ENCODE data around the gene ACADSB.

Gene ACADSB

DNA sequence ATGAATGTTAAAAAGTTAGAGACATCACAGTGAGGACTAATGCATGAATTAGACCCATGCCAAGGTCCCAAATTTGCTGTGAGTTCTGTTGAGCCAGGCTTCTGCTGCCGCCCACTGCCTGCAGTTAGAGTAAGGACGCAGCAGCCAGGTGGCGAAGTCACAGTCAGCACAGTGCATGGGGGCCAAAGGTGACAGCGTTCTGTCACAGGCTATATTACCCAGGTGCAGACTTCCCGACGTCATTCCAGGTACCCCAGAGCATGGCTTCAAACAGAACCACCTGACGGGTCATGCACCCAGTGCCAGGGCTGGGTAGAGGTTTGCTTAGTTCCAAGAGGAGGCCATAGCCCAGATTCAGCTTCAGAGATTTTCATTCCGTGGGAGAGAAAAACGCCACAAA is 93.1 kb downstream of the ACADSB start:
- H3K9ac ChIP-seq (ENCODE audit: low read depth, low read length) = no peak overlapping the region
- peaks cover 3% of the 10 kb centered on the region; the same call in 1 of the 2 replicates for H3K4me1 ChIP-seq (ENCODE audit: control insufficient read depth, insufficient read depth, low read length)
- no peaks in the 10 kb centered on the region for H3K36me3 ChIP-seq (ENCODE audit: control insufficient read depth, insufficient read depth, low read length)
- no peak overlapping the region for H3K27ac ChIP-seq (ENCODE audit: low read depth, low read length)
- H3K9me3 ChIP-seq (ENCODE audit: control insufficient read depth, insufficient read depth, low read length) = no peaks in the 10 kb centered on the region
- no peak overlapping the region for H3K4me3 ChIP-seq (ENCODE audit: low read depth, low read length)
- no peaks in the 10 kb centered on the region for H3K27me3 ChIP-seq (ENCODE audit: control insufficient read depth, insufficient read depth, low read length)

- H3K27ac ChIP-seq (ENCODE audit: low read depth, low read length) = no peak overlapping the region
- H3K27me3 ChIP-seq (ENCODE audit: control insufficient read depth, insufficient read depth, low read length) = no peaks in the 10 kb centered on the region
These were observed 93.9 kb downstream of the ACADSB start for GRCh38 chr10:123102673-123103072.

DNA sequence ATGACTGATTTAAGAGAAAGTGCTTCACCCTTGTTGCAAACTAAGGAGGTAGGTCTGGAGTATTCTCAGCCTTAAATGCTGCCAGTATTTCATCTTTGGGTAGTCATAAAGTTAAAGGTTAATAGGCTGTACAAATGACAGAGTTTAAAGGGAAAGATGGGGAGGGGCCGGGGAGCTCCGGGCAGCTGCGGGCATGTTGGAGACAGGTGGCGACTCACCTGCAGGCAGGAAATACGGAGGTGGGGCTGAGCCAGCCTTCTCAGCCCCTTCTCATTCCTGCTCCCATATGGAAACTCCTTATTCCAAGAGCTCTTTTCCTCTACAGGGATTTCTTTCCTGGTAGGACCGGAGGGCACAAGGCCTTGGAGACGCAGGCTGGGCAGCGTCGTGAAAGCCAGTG is 95.1 kb downstream of the ACADSB start:
- Histone ChIP-seq H3K27me3 (ENCODE audit: control insufficient read depth, insufficient read depth, low read length) (no peaks in the 10 kb centered on the region), H3K4me1 (ENCODE audit: control insufficient read depth, insufficient read depth, low read length) (peaks cover 3% of the 10 kb centered on the region; the same call in 1 of the 2 replicates), H3K4me3 (ENCODE audit: low read depth, low read length) (no peak overlapping the region), H3K36me3 (ENCODE audit: control insufficient read depth, insufficient read depth, low read length) (no peaks in the 10 kb centered on the region), H3K27ac (ENCODE audit: low read depth, low read length) (no peak overlapping the region), H3K9ac (ENCODE audit: low read depth, low read length) (no peak overlapping the region), H3K9me3 (ENCODE audit: control insufficient read depth, insufficient read depth, low read length) (no peaks in the 10 kb centered on the region)

More at GRCh38 chr10:123102673-123103072, 93.9 kb downstream of the ACADSB start:
- Histone ChIP-seq H3K4me1 (ENCODE audit: control insufficient read depth, insufficient read depth, low read length) (peaks cover 3% of the 10 kb centered on the region; the same call in 1 of the 2 replicates), H3K4me3 (ENCODE audit: low read depth, low read length) (no peak overlapping the region), H3K9me3 (ENCODE audit: control insufficient read depth, insufficient read depth, low read length) (no peaks in the 10 kb centered on the region), H3K36me3 (ENCODE audit: control insufficient read depth, insufficient read depth, low read length) (no peaks in the 10 kb centered on the region), H3K9ac (ENCODE audit: low read depth, low read length) (no peak overlapping the region)

Data from HUES48 (cell line).